COLO668 (cell line): ENCODE data around the gene DHRS4.
A peak's percentile ranks its signal among the peaks of the same experiment; 100 is the strongest.

Experiments used
- DNase-seq: peaks from one replicate; lab custom pipeline; 2025; ENCODE audit not compliant: unreplicated experiment; lab: John Stamatoyannopoulos, UW

The DHRS4 gene

DNA sequence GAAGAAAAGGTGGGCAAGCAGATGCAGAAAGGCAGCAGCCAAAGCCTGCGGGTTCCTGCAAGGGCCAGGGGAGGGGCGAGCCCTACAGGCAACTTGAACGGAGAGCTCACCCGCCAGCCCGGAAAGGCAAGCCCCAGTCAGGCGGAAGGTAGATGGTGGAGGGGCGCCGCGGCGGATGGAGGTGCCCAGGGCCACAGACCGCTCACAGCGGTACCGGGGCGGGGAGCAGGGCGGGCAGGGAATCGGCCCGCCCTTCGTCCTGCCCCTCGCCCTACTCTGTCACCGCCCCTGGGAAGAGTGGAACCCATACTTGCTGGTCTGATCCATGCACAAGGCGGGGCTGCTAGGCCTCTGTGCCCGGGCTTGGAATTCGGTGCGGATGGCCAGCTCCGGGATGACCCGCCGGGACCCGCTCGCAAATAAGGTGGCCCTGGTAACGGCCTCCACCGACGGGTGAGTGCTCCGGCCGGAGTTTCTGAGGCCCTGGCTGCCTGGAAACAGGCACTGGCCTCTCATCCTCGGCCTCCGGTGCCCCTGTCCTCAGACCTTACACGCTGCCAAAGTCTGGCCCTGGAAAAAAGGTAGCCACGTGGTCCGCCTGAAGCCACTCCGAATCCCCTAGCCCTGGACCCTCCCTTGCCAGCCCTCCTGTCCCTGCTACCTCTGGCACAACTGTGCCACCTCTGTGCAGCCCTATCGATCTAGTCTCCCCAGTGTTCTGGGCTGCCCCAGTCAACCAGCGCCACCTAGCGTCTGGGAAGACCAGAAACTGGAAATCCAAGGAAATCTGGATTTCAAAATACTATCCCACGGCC, at the start of gene DHRS4:
Gene DHRS4 (plus strand): TSS at position 307 of the 815 bp plus-strand sequence. CDS start 19 bp downstream, at position 326.
- DNase-seq = peak; percentile 90

DNA sequence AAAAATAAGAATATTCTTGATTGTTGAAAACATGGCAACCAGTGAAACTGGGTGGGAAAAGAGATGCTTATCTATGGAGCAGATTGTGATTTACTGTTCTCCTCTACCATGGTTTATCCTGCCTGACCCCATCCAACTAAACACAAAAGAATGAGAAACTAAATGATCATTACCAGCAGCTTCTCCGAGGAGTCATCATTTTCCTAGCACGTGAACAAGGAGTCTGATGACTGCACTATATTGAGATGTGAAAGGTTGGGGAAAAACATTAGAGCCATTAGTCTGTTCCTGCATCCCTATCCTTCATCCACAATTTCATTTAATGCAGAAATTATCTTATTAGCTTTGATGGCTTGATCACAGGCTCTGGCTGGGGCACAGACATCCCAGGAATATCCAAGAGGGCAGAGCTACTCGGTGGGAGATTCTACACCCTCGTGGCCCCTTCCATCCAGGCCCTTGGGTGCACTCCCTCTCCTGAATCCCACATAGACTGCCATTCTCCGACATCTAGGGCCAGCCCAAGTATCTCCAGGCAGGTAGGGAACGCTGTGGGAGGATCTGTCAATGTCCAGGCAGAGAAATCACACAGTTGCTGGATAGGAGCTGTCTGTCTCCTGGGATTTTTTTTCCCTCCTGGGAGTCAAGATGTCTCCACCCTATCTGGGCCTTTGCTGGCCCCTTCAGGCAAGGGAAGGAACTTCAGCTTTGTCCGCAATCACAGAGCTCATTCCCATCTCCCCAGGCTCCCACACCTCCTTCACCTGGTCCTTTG, 43.3 kb upstream of the DHRS4 start:
- DNase-seq = peak; percentile 39

DNA sequence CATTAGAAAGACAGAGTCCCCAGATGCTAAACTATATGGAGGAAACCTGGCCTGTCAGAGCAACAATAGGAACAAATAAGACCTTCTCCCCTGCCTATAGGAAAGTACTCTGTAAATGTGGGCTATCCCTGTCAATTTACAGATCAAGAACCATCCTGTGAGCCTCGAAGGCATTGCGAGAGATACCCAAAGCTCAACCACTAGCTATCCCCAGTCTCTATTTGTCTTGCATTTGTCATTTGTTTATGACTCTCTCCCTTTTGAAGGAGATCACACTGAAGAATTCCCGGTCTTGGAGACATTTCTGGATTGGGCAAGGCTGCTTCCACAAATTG, 42.7 kb upstream of the DHRS4 start:
- no peak for DNase-seq

DNA sequence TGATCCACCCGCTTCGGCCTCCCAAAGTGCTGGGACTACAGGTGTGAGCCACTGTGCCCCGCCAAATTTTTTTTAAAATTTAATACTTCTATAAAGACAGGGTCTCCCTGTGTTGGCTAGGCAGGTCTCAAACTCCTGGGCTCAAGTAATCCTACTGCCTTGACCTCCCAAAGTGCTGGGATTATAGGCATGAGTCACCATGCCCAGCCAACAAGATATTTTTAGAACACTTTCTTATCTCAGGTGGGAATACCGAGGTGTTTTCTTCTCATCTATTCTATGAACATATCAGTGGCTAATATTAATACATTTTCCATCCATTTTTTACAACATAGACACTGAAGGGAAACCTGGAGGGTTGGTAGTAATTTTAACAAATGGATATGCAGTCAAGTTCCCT, 38.0 kb upstream of the DHRS4 start:
- DNase-seq = no peak

DNA sequence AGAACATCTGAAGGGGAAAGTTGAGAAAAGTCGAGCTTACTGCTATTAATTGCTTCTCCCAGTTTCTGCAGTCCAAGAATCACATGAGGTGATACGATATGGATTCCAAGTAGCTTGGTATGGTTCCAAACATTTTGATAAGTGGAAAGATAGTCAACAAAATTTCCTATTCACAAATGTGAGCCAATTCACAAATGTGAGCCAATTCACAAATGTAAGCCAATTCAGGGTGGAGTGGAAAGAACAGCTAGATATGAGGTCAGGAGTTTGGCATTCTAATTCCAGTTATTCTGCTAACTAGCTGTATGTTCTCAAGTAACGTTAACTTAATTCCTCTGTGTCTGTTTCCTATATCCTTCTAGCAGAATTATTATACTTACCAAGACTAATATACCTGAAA, 37.6 kb upstream of the DHRS4 start:
- DNase-seq = no peak

DNA sequence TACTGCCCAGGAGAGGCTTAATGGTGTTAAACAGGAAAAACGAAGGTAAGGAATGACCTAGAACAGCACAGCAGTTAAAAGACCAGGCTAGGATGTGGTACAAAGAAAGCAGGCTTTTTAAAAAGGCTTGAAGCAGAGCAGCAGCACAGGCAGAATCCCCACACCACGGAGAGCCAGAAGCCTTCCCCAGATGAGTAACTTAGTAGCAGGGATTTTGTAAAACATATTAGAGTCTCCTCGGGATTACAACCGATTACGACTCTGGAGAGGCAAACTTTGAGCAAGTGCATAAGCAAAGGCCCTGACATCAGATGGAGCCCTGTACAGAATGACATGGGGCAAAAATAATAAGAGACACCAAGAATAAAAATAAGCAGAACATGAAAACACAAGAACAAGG, 37.1 kb upstream of the DHRS4 start:
- DNase-seq = no peak

DNA sequence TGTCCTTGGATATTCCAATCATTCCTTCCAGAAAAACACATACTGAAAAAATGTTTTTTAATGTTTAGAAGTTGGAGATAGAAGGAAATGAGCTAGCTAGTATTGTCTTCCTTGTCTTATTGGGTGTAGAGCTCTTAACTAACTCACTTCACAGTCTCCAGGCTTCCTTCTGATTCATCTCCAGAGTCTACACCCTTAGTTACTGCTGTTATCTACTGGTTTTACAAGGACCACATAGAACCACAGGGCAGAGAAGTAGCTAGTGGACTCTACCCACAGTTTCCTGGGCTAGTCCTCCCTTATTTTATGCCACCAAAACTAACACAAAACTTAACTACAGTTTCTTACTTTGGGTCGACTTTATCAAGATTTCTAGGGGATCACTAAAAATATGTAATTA, 31.0 kb upstream of the DHRS4 start:
- DNase-seq = no peak

DNA sequence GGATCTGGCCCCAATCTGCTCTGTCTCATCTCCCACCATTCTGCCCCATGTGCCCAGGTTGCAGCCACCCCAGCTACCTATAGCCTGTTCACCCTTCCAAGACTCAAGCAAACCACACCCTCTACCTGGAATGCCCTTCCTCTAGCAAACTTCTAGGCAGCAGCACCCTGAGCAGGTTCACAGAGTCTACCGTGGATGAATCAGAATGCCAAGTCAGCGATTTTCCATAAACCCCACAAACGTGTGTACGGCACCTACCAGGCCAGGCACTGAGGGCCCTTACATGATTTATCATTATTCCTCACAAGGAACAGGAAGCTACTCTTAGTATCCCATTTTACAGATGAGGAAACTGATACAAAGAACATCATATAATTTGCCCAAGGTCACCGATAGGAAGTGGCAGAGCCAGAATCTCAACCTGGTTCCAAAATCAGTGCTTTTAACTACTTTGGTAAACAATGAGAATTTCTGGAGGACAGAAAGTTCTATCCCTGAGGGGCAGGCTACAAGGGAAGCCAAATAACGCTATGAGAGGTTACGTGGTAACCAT, 28.0 kb upstream of the DHRS4 start:
- DNase-seq = no peak

DNA sequence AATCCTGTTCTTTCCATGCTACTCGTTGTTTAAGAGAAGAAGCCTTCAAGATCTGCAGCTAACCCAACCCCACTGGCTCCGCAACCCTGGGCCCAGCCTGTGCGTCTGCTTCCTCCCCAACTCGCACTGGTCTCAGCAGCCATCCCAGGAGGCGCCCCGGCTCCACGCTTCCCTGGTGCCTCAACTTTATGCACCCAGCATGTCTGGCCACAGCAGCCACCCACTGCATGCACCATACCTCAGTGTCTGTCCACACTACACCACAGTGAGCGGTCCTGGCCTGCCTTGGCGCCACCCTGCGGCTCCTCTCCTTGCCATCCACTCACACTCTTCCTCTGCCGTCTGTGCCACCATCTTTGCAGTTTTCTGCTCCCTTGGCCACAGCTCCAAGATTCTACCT, 27.0 kb upstream of the DHRS4 start:
- no peak for DNase-seq

DNA sequence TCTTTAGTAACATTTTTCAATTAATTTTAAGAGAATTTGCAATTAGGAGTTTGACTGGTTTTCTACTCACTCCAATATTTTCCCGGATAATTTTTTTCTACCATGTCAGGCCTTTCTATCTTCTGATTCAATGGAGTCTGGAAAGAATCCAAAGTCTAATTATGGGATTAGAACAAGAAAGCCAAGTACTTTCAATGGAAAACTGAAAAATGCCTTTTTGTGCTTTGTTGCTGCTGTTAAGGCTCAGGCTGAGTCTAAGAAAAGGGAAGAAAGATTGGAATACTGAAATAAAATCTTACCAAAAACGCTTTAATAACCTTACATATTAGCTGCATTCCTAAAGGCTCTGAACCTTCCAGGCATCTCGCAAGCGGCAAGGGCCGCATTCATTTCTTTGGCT, 24.4 kb upstream of the DHRS4 start:
- DNase-seq = no peak

DNA sequence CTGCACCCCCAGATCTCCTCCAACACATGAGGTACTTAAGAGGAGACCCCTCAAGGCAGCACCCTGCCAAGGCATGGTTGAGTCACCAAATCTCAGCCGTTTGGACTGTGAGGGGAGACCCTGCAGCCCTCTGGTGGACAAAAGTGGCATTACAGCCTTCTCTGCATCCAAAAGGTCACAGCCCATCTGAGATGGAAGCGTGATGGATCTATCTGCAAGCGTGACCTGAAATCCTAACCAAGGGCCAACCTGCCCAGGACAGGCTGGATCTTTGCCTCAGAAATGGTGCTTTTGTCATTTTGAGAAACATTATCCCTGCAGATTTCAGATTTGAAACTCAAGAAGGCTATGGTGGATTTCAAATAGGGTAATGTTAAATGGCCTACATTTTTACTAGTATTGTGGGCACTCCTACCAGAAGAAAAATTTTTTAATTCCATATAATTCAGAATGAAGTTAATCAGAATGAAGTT, 23.7 kb upstream of the DHRS4 start:
- peak; percentile 83 for DNase-seq

DNA sequence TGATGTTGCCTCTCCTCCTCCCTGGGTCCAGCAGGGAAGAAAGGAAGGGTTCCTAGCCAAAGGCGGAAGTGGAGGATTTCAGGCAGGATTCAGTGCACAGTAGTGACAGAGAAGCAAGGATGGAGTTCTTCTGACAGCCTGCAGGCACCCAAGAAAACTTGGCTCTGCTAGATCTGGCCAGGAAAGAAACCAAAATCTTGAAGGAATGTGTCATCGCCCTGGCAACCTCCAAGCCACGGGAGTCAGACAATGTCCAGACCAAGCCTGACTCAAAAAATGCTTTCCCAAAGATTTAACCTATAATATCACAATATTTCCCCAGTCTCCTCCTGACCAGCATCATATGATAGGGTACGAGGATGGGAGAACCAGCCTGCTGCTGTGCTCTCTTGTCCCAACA, 22.8 kb upstream of the DHRS4 start:
- no peak for DNase-seq

DNA sequence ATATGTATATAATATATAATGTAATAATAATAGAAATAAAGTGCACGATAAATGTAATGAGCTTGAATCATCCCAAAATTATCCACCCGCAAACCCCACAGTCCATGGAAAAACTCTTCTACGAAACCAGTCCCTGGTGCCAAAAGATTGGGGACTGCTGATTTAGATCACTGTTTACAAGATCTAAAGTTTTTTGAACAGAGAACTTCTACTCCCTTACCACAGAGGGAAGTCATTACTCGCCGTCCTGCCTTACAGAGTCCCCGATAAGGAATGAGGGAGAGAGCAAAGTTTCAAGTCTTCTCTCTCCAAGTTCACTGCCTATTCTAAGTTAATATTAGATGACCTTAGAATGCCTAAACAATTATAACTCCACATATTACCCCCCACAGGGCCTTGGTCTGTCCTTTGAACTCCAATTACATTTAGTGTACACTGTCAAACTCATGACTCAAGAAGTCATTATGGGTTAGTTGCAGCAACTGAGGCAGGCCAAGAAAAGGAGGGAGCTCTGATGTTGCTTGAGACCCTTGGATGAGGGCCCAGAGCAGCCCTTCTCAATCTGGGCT, 21.8 kb upstream of the DHRS4 start:
- no peak for DNase-seq

DNA sequence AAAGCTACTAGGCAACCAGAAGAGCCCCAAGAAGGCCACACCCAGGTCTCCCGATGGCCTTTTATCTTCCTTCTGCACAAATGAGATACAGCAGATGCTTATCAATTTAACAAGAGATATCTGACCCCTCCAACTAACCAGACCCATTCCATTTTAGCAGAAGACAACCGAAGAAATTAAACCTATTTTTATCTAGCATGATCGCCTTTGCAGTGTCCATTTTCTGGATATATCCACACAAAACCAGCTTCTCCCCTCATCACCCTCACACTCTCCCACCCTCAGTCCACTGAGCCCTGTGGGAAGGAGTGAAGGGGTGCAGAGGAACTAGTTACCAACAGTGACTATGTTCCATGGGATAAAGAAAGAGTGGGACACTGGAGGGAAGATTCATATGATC, 20.9 kb upstream of the DHRS4 start:
- no peak for DNase-seq

DNA sequence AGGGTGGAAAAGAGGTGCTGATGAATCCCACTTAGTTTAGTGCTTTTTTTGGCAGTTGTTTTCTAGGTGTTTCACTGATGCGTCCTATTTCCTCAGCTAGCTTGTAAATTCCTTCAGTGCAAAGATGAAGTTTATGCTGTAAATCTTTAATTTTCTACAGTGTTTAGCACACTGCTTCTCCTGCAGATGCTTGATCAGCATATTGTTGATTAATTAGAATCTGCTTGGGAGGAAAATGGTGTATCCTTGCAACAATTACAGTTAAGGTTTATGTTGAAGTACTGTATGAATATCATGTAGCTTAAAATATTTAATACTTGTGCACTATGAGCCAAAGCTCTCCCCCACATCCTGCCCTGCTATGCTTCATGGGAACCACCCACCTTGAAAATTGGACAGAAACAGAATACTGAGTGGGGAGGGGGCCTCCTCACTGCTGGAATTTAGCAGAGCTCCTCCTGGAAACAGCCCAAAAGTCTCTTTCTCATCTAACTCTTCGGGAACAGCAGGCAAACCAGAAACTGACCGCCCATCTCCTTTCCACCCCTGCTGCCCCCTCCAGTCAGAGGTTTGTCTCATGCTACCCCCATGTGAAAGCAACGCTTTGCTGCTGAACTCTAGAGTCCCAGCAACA, 20.3 kb upstream of the DHRS4 start:
- DNase-seq = no peak

DNA sequence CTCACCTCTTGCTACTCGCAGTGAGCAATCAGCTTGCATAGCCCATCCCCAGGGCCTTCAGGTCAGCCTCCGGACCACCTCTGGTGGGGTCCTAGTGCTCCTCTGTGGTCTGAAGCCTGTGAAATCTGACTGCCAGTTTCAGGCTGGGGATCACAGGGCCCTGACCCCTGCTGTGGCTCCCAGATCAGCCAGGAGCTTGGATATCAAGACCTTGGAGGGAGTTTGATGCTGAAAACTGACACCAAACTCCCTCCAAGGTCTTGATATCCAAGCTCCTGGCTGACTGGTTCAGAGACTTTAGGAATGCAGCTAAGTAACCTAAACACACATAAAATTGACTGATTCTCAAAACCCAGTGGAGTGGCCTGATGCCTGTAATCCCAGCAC, 19.8 kb upstream of the DHRS4 start:
- DNase-seq = no peak

DNA sequence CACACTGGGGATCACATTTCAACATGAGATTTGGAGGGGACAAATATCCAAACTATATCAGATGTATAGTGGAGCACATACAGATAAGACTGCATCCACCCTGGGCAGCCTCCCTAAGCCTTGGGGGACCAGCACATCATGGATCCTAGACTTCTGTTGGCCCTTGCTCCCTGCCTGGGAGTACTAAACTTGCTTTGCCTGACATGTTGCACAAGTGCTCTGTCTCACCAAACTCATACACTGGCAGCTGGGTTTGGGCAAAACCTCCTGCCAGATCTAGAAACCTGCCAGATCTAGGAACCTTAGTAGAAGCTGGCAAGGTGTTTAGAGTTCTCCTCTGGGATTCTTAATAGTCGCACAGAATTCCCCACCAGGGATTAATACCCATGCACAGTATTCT, 18.4 kb upstream of the DHRS4 start:
- DNase-seq = no peak

DNA sequence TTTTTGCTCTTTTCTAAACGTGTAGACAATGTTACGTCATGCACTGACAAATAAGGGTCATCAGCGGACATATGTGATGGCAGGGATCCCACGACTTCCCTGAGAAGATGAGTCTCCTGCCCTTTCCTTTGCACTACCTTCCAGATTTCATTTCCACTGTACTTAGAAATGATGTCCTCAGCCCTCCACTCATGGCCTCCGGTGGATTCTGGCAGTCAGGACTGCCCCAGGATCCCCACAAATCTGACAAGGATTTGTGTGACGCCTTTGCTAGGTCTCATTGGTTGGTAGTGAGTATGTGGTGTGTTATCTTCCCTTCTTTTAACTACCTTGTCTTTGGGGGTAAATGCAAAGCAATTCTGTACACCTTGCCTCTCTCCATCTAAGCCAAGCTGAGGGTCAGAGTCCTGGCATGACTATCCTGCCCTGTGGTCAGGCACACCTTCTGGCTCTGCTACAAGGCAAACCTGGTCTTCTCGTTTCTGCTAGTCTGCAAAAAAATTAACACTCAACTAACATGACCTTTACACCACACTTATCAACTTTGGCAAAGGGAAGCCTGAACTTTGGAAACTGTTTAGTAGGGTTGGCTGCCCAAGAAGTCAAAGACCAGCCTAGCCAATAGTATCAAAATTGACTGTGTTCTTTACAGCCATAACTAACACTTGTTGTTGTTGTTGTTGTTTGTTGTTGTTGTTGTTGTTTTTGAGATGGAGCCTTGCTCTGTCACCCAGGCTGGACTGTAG, 17.3 kb upstream of the DHRS4 start:
- no peak for DNase-seq

DNA sequence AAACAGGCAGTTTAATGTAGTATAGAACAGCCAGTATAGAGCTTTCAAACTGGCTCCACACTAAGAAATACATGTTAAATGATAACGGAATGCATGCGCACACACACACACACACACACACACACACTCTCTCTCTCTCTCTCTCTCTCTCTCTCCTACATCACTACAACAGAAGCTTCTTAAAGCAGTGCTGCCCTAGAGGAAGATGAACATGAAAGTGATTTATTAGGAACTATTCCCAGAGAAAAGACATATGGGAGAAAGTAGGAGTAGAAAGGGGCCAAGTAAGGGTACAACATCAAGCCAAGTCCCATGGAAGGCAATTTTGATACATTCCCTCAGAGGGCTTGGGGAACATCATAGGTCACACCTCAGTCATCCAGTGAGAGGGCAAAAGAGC, 16.4 kb upstream of the DHRS4 start:
- DNase-seq = no peak

DNA sequence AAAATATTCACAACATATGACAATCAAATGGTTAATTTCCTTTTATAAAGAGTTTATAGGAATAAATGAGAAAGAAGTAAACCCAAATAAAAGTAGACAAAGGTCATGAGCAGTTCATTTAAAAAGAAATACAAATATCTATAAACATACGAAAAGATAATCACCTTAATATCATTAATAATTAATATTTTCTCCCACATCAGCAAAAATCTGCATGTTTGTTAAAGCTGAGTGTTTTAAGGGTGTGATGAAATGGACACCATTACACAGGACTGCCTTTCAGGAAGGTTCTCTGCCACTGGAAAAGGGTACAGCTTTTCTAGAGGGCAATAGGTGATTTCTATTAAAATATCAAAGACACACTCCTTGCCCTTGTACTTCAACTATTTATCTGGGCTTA, 14.7 kb upstream of the DHRS4 start:
- DNase-seq = no peak
